ENCODE data around the gene EMID1. TPM values are rescaled to one million over a fixed set of nuclear protein-coding genes. Genes with fewer than 3 reads are reported as not detected.

EMID1 gene
- total RNA-seq (2022; extraction: Qiagen RNA extraction), result 0.16 to 0.65 TPM (median 0.33 TPM) in 5 replicates

GRCh38 chr22:29205594-29206371 is at the start of gene EMID1:
Gene EMID1 (plus strand): TSS chr22:29205896. CDS start chr22:29206039, 143 bp downstream.

GRCh38 chr22:29267858-29268510 is 62.3 kb downstream of the EMID1 start, which contains the start of the genes EWSR1 and RHBDD3:
Gene EWSR1 (plus strand): TSS chr22:29268268. CDS start chr22:29268337, 69 bp downstream.
Gene RHBDD3 (minus strand): TSS chr22:29267981. CDS start chr22:29265626, 2,355 bp downstream.

GRCh38 chr22:29306175-29306834 is 100.6 kb downstream of the EMID1 start, which contains the start of gene GAS2L1:
Gene GAS2L1 (plus strand): TSS chr22:29306650. CDS start chr22:29308106, 1,456 bp downstream.

Other genes starting within 250 kb of the EMID1 start
- gene C22orf31, start 144.1 kb upstream of the EMID1 start, total RNA-seq (2022; extraction: Qiagen RNA extraction), result not detected in 5 replicates
- gene KREMEN1, start 132.9 kb upstream of the EMID1 start, total RNA-seq (2022; extraction: Qiagen RNA extraction), result 2.5 to 4.6 TPM (median 3.5 TPM) in 5 replicates
- gene RHBDD3, start 62.1 kb downstream of the EMID1 start, total RNA-seq (2022; extraction: Qiagen RNA extraction), result 18.0 to 34.3 TPM (median 31.2 TPM) in 5 replicates
- 214 to 227 TPM (median 217 TPM) in 5 replicates for gene EWSR1, start 62.4 kb downstream of the EMID1 start, total RNA-seq (2022; extraction: Qiagen RNA extraction)
- gene GAS2L1, start 100.8 kb downstream of the EMID1 start, total RNA-seq (2022; extraction: Qiagen RNA extraction), result 21.2 to 37.0 TPM (median 34.4 TPM) in 5 replicates
- 0.21 to 0.61 TPM (median 0.37 TPM) in 4 of 5 replicates, not detected in the other for gene RASL10A, start 109.8 kb downstream of the EMID1 start, total RNA-seq (2022; extraction: Qiagen RNA extraction)
- 23.8 to 28.3 TPM (median 27.2 TPM) in 5 replicates for gene AP1B1, start 182.7 kb downstream of the EMID1 start, total RNA-seq (2022; extraction: Qiagen RNA extraction)
- gene RFPL1, start 232.7 kb downstream of the EMID1 start, total RNA-seq (2022; extraction: Qiagen RNA extraction), result not detected in 5 replicates

All from A549 treated with CORT108297 at 1 μM for 4 hours (cell line).